ENCODE results near the gene NECTIN2. TPM values are rescaled to one million over a fixed set of nuclear protein-coding genes. Genes with fewer than 3 reads are reported as not detected.

Gene NECTIN2
- total and polyA plus RNA-seq, 2 donors (not counting 1 experiment from before 2014, with no cell fraction given), result 0.15 to 0.32 TPM

DNA sequence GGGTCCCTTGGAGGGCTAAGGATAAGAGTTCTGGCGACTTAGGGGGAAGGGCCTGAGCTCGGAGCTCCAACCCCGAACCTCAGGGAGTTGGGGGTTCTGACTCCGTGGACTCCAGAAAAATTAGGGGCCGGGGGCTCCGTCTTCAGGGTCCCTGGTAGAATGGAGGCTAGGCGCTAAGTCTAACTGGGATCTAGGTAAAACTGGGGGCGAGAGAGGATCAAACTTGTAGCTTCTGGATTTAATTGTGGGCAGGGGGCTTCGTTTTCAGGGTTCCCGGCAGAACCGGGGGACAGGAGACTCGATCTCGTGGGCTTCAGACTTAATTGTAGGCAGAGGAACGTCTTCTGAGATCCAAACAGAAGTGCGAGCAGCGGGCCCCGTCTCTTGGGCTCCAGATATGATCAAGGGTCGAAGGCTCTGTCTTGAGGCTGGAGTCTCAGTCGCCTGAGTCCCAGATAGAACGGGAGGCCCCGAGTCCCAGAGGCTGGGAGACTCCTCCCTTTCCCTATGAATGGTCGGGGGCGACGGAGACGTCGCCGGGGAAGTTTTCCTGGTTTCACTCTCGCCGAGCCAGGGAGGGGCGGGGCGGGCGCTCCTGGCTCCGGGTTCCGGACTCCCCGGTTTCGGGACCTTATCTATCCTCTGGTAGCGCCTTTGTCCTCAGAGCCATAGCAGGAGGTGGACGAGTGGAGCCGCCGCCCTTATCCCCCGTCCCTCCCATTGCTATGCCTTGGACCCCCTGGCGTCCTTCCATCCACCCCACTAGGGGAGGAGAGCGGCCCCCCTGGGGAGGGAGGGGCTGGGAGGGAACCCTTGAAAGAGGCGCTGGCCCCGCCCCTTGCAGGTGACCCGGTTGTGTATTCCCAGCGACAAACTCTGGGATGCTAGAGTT lies 1.3 kb downstream of the NECTIN2 start:
- peak overlapping the region; percentile 76 for H3K4me3 Mint-ChIP-seq
- CTCF ChIA-PET, result interaction anchor here (1.0 to 1.1 kb wide), 2 partner anchors 10 to 125 kb away, joined by 3 read pairs; no protein-coding TSS in a partner anchor
- H3K9me3 ChIP-seq (ENCODE audit: control extremely low read depth in 1 of 3, control insufficient read depth in 2 of 3, insufficient read depth in 1 of 3, low read length in 2 of 3), result peaks cover 0 to 22% (median 0%) of the 10 kb centered on the region in 3 donors
- H3K36me3 ChIP-seq (replicated peaks in 1 of 2; ENCODE audit: control extremely low read depth in 1 of 2, control insufficient read depth in 1 of 2, extremely low read depth in 1 of 2, insufficient read depth in 2 of 2, low read length in 1 of 2), result no peaks in the 10 kb centered on the region
- peaks cover 35% of the 10 kb centered on the region in 2 donors for H3K4me1 ChIP-seq (ENCODE audit: control insufficient read depth in 2 of 2, insufficient read depth in 2 of 2, low read length in 2 of 2)
- no peak for TF ChIP-seq CTCF (IDR thresholded peaks at IDR 0.05)
- TF ChIP-seq EZH2 (IDR thresholded peaks at IDR 0.05; ENCODE audit: borderline replicate concordance, insufficient read depth, low read depth, low read length, poor library complexity, severe bottlenecking), result no peak
- WGBS (ENCODE audit: insufficient coverage), result 2% methylated on average over 41 of the region's 47 CpGs
- H3K27me3 ChIP-seq (replicated peaks in 1 of 4; ENCODE audit: control extremely low read depth in 1 of 4, control insufficient read depth in 3 of 4, insufficient read depth in 4 of 4, low read length in 3 of 4), result peaks cover 0 to 45% (median 19%) of the 10 kb centered on the region in 4 experiments
- no peaks in the 10 kb centered on the region for H3K79me2 ChIP-seq (ENCODE audit: control insufficient read depth, insufficient read depth, low read length)
- peak overlapping the region; percentile 20 for H3K9ac ChIP-seq (ENCODE audit: low read length)
- DNase-seq (peak; percentile 50), ATAC-seq (ENCODE audit: low read depth) (no peak)
- peak overlapping the region; percentile 90 for H3K4me2 ChIP-seq (replicated peaks; ENCODE audit: low read depth, low read length, poor library complexity, severe bottlenecking)
- peaks cover 3% of the 10 kb centered on the region for H3K9me3 Mint-ChIP-seq (ENCODE audit: insufficient read depth)
- peaks cover 22% of the 10 kb centered on the region for H3K4me1 Mint-ChIP-seq
- peaks cover 45% of the 10 kb centered on the region for H3K27me3 Mint-ChIP-seq
- intact Hi-C loops (cut with micrococcal nuclease), result loop anchor here (10.0 kb wide), 3 partner anchors 73 to 193 kb away; partner anchors contain the start of gene CBLC
- peak overlapping the region; percentile 28 for H2AFZ ChIP-seq (ENCODE audit: insufficient read depth, low read depth, low read length, poor library complexity, severe bottlenecking)
- POLR2A ChIA-PET, result no interaction called here
- peak overlapping the region; percentile 0 to 64 (median 11) for H3K4me3 ChIP-seq (ENCODE audit: control extremely low read depth in 1 of 5, extremely low read depth in 1 of 5, insufficient read depth in 1 of 5, low read depth in 2 of 5, low read length in 4 of 5)
- no peaks in the 10 kb centered on the region for H4K20me1 ChIP-seq (ENCODE audit: control insufficient read depth, insufficient read depth, low read length, poor library complexity, severe bottlenecking)
- no peak overlapping the region for H3K27ac ChIP-seq (ENCODE audit: low read length in 2 of 2)
- peak overlapping the region; percentile 20 for H3K27ac Mint-ChIP-seq

Measured in B cell (primary cell).